ENCODE measurements around the gene HCN4.

HCN4 gene

GRCh38 chr15:73335471-73335870 is 33.3 kb downstream of the HCN4 start:
- no peak overlapping the region for H3K4me3 ChIP-seq (replicated peaks in 1 of 2; ENCODE audit: low read depth in 2 of 2, low read length in 2 of 2)
- TF ChIP-seq CTCF (IDR thresholded peaks at IDR 0.05; ENCODE audit: low read depth, low read length), result no peak
- no peak for DNase-seq (ENCODE audit: low read depth in 2 of 2)

GRCh38 chr15:73335026-73335425 is 33.7 kb downstream of the HCN4 start:
- H3K4me3 ChIP-seq (replicated peaks in 1 of 2; ENCODE audit: low read depth in 2 of 2, low read length in 2 of 2), result no peak overlapping the region
- no peak for DNase-seq (ENCODE audit: low read depth in 2 of 2)
- TF ChIP-seq CTCF (IDR thresholded peaks at IDR 0.05; ENCODE audit: low read depth, low read length), result no peak

GRCh38 chr15:73334086-73334485 is 34.7 kb downstream of the HCN4 start:
- no peak overlapping the region for H3K4me3 ChIP-seq (replicated peaks in 1 of 2; ENCODE audit: low read depth in 2 of 2, low read length in 2 of 2)
- no peak for DNase-seq (ENCODE audit: low read depth in 2 of 2)
- TF ChIP-seq CTCF (IDR thresholded peaks at IDR 0.05; ENCODE audit: low read depth, low read length), result no peak

GRCh38 chr15:73333001-73333400 is 35.8 kb downstream of the HCN4 start:
- TF ChIP-seq CTCF (IDR thresholded peaks at IDR 0.05; ENCODE audit: low read depth, low read length), result no peak
- DNase-seq (ENCODE audit: low read depth in 2 of 2), result no peak
- no peak overlapping the region for H3K4me3 ChIP-seq (replicated peaks in 1 of 2; ENCODE audit: low read depth in 2 of 2, low read length in 2 of 2)

GRCh38 chr15:73331991-73332925 is 36.5 kb downstream of the HCN4 start:
- no peak for DNase-seq (ENCODE audit: low read depth in 2 of 2)
- no peak overlapping the region for H3K4me3 ChIP-seq (replicated peaks in 1 of 2; ENCODE audit: low read depth in 2 of 2, low read length in 2 of 2)
- no peak for TF ChIP-seq CTCF (IDR thresholded peaks at IDR 0.05; ENCODE audit: low read depth, low read length)

GRCh38 chr15:73331501-73331900 is 37.3 kb downstream of the HCN4 start:
- no peak for TF ChIP-seq CTCF (IDR thresholded peaks at IDR 0.05; ENCODE audit: low read depth, low read length)
- DNase-seq (ENCODE audit: low read depth in 2 of 2), result no peak
- H3K4me3 ChIP-seq (replicated peaks in 1 of 2; ENCODE audit: low read depth in 2 of 2, low read length in 2 of 2), result no peak overlapping the region

All from cardiac fibroblast (primary cell).